HEK293 (cell line): ENCODE measurements around the gene PCDHGB7.

ENCODE experiments used
- MYNN ChIP-seq: fragments of 450-650 bp; formaldehyde crosslinking; IDR thresholded peaks from 2 replicates; pipeline ENCODE4 v1.5.1; 2016; ENCODE audit warnings: missing biosample characterization, missing genetic modification characterization, borderline replicate concordance
- YY1 ChIP-seq: fragments of 450-650 bp; formaldehyde crosslinking; IDR thresholded peaks from 2 replicates; pipeline ENCODE4 v1.5.1; 2018; ENCODE audit warnings: missing biosample characterization, missing genetic modification characterization
- TF ChIP-seq, protein P1 (sequence below): fragments of 450-650 bp; formaldehyde crosslinking; IDR thresholded peaks from 2 replicates; pipeline ENCODE4 v1.5.1; 2016; ENCODE audit warnings: missing biosample characterization, missing genetic modification characterization

GRCh38 chr5:141430332-141431113 lies 13.0 kb downstream of the PCDHGB7 start, which contains the start of gene PCDHGA12:
- TF ChIP-seq MYNN (no peak), YY1 (no peak)
- TF ChIP-seq, protein P1, sequence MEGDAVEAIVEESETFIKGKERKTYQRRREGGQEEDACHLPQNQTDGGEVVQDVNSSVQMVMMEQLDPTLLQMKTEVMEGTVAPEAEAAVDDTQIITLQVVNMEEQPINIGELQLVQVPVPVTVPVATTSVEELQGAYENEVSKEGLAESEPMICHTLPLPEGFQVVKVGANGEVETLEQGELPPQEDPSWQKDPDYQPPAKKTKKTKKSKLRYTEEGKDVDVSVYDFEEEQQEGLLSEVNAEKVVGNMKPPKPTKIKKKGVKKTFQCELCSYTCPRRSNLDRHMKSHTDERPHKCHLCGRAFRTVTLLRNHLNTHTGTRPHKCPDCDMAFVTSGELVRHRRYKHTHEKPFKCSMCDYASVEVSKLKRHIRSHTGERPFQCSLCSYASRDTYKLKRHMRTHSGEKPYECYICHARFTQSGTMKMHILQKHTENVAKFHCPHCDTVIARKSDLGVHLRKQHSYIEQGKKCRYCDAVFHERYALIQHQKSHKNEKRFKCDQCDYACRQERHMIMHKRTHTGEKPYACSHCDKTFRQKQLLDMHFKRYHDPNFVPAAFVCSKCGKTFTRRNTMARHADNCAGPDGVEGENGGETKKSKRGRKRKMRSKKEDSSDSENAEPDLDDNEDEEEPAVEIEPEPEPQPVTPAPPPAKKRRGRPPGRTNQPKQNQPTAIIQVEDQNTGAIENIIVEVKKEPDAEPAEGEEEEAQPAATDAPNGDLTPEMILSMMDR (tag by site-specific recombination): no peak
